GM18502 (cell line): ENCODE measurements around the gene IL18R1.
"Not testable (repeated sequence)": the region's sequence is repeated elsewhere in the genome, so short reads cannot be mapped to it uniquely, and the experiment has no call there.

ENCODE experiments used
- ATAC-seq: cut with Tn5 transposase; IDR thresholded peaks from one replicate; pipeline ENCODE4 v1.9.1; 2021; ENCODE audit warnings: mild to moderate bottlenecking; ENCODE audit not compliant: unreplicated experiment, poor library complexity

IL18R1 gene, protein sequence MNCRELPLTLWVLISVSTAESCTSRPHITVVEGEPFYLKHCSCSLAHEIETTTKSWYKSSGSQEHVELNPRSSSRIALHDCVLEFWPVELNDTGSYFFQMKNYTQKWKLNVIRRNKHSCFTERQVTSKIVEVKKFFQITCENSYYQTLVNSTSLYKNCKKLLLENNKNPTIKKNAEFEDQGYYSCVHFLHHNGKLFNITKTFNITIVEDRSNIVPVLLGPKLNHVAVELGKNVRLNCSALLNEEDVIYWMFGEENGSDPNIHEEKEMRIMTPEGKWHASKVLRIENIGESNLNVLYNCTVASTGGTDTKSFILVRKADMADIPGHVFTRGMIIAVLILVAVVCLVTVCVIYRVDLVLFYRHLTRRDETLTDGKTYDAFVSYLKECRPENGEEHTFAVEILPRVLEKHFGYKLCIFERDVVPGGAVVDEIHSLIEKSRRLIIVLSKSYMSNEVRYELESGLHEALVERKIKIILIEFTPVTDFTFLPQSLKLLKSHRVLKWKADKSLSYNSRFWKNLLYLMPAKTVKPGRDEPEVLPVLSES

DNA sequence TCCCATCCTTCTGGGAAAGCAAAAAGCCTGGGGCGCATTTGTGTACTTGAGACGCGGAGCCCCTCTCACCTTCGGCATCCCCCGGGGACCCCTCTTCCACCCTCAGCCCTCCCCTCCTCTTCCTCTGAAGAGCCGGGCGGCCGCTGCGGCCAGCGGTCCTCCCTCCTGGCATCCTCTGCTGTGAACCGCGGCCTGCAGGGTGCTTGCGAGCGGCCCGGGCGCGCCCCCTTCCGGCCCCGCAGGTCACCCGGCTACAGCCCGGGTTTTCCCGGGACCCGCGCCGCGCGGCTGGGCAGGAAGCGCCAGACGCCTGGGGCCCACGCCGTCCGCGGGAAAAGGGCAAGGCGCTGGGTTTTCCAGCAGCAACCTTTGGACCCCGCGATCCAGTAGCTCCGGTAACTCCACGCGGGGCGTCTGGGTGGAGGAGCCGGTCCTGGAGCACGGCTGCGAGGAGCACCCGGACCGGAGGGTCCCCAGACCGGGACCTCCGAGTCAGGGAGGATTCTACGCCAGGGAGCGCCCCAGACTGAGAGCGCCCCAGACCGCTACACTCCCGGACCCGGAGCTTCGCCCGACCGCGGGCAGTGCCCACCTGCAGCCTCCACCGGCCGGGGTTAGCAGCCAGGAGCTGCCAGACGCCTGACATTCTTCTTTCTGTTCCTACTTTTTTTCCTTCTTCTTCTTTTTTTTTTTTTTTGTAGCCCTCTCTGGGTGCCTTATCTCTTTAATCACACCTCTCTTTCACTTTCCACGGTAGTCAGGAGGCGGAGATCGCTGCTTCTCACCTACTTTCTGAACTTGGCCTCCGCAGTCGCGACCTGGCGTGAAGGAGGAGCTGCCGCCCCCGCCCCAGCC lies at the start of gene IL18R1:
IL18R1 (plus strand) TSS at position 271 of the 855 bp plus-strand sequence. CDS start 6,865 bp downstream, outside the sequence.
- ATAC-seq, result peak; percentile 90

DNA sequence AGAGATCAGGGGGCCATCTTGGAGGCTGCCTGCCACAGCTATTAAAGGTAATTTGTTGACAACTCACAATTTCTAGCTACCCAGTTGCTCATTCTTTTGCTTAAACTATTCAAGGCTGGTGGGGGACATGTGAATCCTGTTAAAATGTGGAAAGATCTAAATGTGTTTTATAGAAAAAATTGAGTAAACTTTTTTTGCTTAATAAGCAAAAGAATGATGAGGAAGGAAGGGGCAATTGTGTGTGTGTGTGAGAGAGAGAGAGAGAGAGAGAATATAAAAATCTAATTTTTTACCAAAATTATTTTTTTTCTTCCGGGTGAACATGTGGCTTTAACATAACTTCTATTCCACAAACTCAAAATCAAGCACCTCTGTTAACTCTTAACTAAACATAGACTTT lies 49.5 kb upstream of the IL18R1 start:
- ATAC-seq, result no peak

DNA sequence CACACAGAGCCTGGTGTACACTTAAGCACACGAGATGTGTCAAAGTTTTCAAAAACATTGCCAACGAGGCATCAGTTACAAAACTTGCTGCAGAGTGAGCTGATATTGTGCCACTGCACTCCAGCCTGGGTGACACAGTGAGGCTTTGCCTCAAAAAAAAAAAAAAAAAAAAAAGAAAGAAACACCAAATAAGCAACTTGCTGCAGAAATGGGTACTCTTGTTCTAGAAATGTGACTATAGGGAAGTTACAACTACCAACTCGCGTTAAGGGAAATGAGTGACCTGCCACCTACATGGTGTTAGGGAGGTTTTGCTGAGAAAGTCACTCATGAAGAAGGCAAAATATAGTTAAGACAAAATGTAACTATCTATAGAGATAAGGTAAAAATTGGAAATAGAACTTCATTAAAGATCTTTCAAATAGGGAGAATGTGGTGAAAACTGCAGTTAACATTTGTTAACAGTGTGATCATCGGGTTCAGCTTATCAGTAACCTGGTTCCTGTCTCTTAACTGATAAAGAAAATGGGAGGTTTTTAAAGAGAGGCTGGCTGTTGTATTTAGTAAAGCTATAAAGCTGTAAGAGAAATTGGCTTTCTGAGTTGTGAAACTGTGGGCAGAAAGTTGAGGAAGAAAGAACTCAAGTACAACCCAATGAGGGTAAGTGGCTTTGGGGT lies 44.5 kb upstream of the IL18R1 start, which contains the start of gene IL1RL1:
IL1RL1 (plus strand) TSS at position 600 of the 677 bp plus-strand sequence. CDS start 26,702 bp downstream, outside the sequence.
- no peak for ATAC-seq

DNA sequence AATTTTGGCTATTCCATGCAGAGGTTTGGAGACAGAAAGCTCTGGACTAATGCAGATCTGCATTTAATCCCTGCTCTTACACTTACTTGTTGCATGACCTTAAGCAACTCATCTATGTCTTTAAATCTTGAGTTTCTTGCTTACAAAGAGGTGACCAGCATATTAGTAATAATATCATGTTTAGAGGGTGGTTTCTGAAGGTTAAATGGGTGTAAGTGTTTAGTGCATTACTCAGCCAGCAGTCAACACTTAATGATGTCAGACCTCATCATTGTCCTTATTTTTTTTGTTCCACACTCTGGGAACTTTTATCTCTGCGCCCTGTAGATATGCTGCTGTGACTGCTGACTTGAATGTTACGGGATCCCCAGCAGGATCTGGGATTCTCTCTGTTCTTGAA lies 42.6 kb upstream of the IL18R1 start:
- no peak for ATAC-seq

DNA sequence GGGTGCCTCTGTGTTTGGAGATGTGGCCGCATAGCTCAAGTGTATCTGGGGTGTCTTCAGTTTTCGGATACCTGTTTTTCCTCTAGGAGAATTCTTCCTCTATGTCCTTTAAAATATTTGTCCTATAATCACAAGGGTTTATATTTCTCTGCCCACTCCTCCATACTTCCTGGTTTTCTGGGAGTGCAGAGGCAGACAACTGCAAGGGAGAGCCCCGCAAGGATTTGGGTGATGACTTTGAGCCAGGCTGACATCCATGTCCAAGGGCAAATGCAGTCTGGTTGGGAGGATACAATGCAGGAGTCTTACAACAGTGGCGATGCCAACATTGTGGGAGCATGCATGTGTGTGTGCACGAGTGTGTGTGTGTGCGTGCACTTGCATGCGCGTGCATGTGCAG lies 42.1 kb upstream of the IL18R1 start:
- ATAC-seq, result no peak

DNA sequence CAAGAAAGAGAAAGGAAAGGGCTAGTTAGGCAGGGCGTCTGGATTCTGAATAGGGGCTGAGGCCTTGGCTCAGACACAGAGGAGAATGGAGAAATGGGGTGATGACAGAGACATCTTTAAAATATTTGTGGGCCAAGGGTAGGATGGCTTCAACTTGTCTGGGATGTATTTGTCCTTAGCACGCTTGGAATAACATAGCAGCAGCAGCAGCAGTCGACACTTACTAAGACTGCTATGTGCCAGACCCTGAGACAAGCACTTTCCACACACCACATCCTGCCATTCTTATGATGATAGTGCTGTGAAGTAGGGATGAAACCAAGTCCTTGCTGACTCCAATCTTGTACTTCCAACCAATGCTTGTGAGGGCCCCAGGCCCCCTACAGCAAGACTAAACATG lies 41.6 kb upstream of the IL18R1 start:
- no peak for ATAC-seq

DNA sequence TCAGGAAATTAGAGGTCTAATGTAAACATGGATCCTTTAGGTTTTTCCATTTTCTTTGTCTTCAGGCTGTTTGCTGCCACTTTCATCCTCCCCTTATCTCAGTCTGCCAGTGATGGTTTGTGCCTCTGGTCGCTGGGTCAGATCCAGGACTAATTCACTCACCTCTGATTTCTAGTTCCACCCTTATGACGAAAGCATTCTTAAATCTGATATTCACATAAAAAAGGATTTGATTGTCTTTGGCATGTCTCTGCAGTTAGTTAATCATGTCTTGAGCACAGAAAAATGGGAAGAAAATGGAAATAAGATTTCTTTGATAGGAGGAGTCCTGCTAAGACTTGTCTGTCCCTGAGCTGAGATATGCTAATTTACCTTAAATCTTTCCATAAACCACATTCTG lies 39.7 kb upstream of the IL18R1 start:
- no peak for ATAC-seq

DNA sequence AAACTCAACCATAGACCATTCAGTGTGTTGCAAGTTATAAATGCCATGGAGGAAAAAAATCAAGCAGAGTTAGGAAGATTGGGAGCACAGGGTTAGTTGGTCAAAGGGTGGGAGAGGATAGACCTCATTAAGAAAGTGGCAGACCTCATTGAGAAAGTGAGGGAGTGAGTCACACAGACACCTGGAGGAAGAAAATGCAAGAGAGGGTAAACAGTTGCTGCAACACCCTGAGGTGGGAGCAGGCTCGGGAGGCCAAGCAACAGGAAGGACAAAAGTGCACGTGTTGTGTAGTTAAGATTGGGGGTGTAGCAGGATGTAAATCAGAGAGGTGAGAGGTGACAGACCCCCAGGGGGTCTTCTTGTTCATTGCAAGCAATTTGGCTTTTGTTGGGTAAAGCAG lies 37.9 kb upstream of the IL18R1 start:
- ATAC-seq, result no peak

DNA sequence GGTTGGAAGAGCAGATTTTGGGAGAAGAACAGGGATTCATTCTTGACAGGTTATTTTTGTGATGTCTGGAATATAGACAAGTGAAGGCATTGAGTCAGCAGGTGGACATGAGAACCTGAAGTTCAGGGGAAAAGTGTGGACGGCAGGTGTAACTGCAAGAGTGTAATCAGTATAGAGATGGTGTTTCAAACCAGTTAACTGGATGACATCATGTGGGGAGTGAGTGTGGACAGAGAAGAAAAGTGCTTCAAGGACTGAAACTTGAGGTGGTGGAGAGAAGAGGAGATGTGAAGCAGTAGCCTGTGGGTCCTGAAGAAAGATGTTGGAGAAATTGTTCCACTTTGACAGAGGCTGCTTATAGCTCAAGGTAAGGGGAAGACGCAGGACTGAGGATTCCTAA lies 37.2 kb upstream of the IL18R1 start:
- ATAC-seq, result no peak

DNA sequence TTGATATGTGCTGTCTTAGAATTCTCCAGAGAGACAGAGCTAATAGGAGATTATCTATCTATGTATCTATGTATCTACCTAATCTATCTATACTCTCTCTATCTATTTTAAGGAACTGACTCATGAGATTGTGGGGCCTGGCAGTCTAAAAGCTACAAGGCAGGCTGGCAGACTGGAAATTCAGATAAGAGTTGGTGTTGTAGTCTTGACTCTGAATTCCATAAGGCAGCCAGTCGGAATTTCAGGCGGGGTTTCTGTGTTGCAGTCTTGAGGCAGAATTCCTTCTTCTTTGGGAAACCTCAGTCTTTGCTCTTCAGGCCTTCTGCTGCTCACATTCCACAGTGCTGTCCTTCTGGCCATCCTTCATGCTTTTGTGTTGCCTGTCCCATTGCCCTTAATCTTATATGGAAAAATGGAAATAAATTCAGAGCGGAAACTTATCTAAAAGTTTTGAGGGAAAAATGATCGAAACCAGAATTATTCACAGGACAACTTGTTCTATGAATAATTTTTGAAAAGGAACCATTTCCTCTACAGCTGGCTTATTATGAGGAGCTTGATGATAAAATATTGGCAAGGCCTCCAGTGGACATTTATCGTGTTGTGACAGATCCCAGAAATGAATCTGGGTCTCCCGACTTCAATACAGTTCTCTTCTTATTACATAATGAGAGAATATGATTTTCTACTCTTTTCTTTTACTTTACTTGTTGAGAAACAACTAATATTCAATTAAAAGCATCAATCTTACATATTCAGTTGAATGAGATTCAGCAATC lies 33.5 kb upstream of the IL18R1 start:
- no peak for ATAC-seq

DNA sequence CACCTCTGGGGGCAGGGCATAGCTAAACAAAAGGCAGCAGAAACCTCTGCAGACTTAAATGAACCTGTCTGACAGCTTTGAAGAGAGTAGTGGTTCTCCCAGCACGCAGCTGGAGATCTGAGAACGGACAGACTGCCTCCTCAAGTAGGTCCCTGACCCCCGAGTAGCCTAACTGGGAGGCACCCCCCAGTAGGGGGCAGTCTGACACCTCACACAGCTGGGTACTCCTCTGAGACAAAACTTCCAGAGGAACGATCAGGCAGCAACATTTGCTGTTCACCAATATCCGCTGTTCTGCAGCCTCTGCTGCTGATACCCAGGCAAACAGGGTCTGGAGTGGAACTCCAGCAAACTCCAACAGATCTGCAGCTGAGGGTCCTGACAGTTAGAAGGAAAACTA lies 30.7 kb upstream of the IL18R1 start:
- ATAC-seq, result not testable (repeated sequence)

DNA sequence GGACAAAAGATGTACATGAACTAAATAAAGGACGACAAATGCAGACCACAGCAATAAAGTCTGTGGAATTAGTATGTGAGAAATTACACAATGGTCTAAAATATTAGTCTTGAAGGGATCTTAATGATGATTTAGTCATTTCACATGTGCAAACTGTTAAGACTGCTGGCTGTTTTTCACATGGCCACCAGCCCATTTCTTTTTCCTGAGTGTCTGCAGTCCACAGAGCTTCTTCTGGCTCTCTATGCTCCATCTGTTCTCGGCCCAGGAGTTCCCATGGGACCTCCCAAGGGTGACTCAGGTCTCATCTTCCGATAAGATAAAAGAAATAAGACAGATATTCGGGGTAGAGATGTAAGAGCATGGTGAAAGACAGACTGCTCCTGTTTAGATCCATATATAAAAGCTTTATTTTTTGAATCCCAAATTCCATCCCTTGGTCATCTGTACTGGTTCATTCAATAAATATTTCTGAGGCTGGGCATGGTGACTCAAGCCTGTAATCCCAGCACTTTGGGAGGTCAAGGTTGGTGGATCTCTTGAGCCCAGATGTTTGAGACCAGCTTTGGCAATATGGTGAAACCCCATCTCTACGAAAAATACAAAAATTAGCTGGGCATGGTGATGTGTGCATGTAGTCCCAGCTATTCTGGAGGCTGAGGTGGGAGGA lies 24.1 kb upstream of the IL18R1 start:
- no peak for ATAC-seq

DNA sequence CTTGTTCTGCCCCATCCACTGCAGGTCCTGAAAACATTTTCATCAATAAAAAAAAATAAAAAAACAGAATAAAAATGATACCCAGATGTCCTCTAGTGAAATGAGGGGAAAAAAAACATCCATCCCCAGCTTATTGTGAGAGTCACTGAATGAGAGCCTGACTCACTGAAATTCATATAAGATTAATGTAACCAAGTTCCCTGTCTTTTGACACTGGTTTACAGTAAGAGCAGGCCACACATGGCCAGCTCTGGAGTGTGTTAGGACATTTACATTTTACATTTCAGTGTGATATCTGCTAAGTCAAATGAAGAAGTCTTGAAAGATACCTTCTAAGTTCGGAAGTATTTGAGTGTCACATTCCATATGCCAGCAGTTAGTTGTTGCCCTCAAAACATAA lies 21.1 kb upstream of the IL18R1 start:
- no peak for ATAC-seq

DNA sequence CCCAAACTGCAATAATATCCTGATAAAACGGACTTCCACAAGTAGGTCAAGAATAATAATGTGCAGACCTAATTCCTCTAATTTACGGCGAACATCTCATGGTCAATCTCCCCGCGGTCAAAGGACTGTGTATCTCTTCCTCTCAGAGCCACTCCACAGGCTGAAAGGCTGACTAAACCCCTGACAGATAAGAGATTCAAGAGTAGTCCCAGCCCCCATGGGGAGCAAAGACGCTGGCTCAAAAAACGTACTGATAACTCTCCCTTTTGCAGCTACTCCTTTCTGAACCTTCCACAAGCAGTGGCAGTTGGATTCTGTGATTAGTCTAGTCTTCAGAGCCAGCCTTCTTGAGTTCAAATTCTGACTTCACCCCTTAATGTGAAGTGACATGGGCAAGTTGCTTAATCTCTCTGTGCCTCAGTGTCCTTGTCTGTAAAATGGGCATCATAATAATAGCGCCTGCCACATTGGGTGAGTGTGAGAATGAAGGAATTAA lies 19.7 kb upstream of the IL18R1 start:
- no peak for ATAC-seq

DNA sequence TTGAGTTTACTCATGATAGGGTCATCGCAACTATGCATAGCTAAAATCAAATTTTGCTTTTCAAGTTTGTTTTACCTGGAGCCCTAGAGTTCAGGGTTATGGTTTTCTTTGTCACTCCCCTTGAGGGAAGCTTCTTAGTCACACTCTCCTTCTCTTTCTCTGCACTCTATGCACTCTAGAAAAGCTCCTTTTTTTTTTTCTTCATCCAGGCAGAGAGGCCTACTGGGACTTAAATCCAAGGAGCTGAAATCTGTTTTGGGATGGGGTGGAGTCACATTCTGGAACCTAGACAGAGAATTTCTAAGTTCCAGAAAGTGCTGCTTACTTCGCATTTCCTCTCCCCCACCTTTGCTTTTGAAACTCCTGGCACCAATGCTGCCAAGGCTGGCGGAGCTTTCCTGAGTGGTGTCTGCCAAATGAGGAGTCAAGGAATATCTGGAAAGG lies 19.1 kb upstream of the IL18R1 start:
- ATAC-seq, result no peak

DNA sequence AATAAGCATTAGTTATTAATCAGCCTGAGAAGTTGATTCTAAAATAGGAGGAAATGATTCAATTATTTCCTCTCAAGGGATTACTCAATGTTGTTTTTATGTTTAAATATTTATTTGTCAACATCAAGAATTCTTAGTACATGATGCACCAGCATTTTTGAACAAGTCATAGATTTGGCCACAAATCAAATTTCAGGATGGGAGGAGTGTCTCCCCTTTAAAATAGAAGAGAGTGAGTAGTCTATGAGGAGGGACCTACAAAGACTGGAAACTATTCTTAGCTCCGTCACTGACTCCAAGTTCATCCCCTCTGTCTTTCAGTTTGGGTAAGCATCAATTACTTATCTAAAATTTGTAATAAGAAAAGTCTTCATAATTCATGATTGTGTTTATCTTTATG lies 18.6 kb upstream of the IL18R1 start:
- no peak for ATAC-seq

DNA sequence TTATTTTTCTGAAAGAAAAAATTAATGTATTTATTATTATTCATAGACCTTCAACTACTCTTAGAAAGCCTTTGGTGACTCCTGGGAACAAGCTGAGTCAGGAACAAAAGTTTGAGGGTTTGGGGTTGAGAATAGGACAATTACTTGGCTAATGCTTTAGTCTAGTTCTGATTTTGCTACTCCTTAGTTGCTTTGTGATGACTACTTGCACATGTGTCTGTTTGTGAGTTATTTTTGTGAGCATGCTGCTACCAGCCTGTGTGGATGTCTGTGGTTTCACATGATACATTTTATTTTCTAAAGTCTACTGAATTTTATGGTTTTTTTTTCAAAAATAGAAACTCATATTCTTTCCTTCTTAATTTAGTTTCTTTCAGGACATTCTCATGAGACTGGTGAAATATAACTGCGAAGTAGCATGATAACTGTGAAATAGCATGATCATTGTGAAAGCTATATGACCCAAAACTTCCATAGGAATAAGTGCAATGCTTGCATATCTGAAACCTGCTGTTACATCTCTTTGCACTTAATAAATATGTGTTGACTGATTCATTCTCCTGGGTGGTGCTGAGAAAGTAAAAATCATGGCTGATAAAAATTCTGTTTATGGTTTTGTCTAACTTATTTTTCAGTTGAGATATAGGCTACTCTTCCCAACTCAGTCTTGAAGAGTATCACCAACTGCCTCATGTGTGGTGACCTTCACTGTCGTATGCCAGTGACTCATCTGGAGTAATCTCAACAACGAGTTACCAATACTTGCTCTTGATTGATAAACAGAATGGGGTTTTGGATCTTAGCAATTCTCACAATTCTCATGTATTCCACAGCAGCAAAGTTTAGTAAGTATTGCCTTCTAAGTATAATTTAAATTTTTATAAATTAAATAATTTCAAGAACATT lies 17.9 kb upstream of the IL18R1 start:
- no peak for ATAC-seq

DNA sequence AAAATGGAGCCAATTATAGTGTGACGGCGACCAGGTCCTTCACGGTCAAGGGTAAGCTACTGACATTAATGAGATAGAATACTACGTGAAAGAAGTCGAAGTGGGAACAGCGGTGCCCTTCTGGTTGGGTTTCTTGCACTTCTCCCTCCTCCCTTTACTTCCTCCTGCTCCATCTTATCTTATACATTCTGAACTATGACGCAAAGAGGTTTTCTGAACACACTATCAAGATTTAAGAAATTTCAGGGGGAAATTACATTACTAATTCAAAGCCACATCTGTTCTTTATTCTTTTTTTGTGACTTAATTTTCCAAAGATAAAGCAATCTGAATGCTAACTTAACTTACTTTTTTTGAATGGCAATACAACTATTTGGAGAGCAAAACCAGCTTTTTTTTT lies 14.8 kb upstream of the IL18R1 start:
- no peak for ATAC-seq
